Stimulated activated CD8-positive, alpha-beta memory T cell treated with anti-CD3 and anti-CD28 coated beads, Interleukin-4, amount 100 ng/mL, for 1 hour (primary cell): Measurements from ENCODE around the gene TMEM86A.

Source experiments
- DNase-seq, 2 donors: peaks; one replicate each; pipeline ENCODE4 v3.0.0-alpha.2; 2020; ENCODE audit warnings: low read depth in 2 of 2, low spot score in 1 of 2

TMEM86A gene

GRCh38 chr11:18699848-18700261 is 1.3 kb downstream of the TMEM86A start:
- no peak for DNase-seq

- DNase-seq, result no peak
Measured at GRCh38 chr11:18700375-18700774, 1.8 kb downstream of the TMEM86A start.

GRCh38 chr11:18700872-18701271 is 2.3 kb downstream of the TMEM86A start:
- DNase-seq, result no peak

- no peak for DNase-seq
Measured at GRCh38 chr11:18701614-18702216, 3.1 kb downstream of the TMEM86A start.

- no peak for DNase-seq
Measured at GRCh38 chr11:18703001-18703763, 4.6 kb downstream of the TMEM86A start.

- DNase-seq, result no peak
Measured at GRCh38 chr11:18704045-18704645, 5.6 kb downstream of the TMEM86A start.

- no peak for DNase-seq
Measured at GRCh38 chr11:18704698-18705097, 6.1 kb downstream of the TMEM86A start.

- no peak for DNase-seq
Measured at GRCh38 chr11:18705651-18706281, 7.2 kb downstream of the TMEM86A start.

- peak in 1 of 2 donors; percentile 38 for DNase-seq
Measured at GRCh38 chr11:18706330-18707243, 8.0 kb downstream of the TMEM86A start.

- no peak for DNase-seq
Measured at GRCh38 chr11:18707811-18708340, 9.3 kb downstream of the TMEM86A start.

- DNase-seq, result no peak
Measured at GRCh38 chr11:18709414-18709813, 10.8 kb downstream of the TMEM86A start.

- no peak for DNase-seq
Measured at GRCh38 chr11:18710545-18710944, 12.0 kb downstream of the TMEM86A start.

- DNase-seq, result no peak
Measured at GRCh38 chr11:18713646-18714442, 15.3 kb downstream of the TMEM86A start.

- DNase-seq, result no peak
Measured at GRCh38 chr11:18714443-18714780, 15.8 kb downstream of the TMEM86A start.

GRCh38 chr11:18715476-18715875 is 16.9 kb downstream of the TMEM86A start:
- DNase-seq, result no peak

- DNase-seq, result no peak
Measured at GRCh38 chr11:18720091-18720807, 21.7 kb downstream of the TMEM86A start.

GRCh38 chr11:18720808-18721560 is 22.4 kb downstream of the TMEM86A start:
- DNase-seq, result peak; percentile 56 to 73

- no peak for DNase-seq
Measured at GRCh38 chr11:18721561-18722292, 23.1 kb downstream of the TMEM86A start.
